ENCODE measurements around the gene PACRG. TPM values are rescaled to one million over a fixed set of nuclear protein-coding genes. Genes with fewer than 3 reads are reported as not detected.

The PACRG gene
- total and polyA plus RNA-seq, 3 experiments from 2014 or later: not detected

DNA sequence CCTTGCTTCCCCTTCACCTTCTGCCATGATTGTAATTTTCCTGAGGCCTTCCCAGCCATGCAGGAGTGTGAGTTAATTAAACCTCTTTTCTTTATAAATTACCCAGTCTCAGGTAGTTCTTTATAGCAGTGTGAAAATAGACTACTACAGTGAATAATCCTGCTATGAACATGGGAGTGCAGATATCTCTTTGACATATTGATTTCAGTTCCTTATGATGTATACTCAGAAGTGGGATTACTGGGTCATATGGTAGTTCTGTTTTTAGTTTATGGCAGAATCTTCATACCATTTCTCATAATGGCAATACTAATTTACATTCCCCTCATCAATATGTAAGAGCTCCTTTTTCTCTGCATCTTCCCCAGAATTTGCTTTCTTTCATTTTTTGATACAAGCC lies 26.0 kb downstream of the PACRG start:
- no peaks in the 10 kb centered on the region for H3K4me1 ChIP-seq (ENCODE audit: insufficient read depth, low read length)
- POLR2A ChIA-PET: no interaction called here
- DNase-seq: no peak
- H3K27me3 ChIP-seq (ENCODE audit: insufficient read depth, low read length, poor library complexity, severe bottlenecking): no peaks in the 10 kb centered on the region
- Mint-ChIP-seq H3K4me1 (no peaks in the 10 kb centered on the region), H3K4me3 (no peak overlapping the region), H3K27ac (no peak overlapping the region), H3K27me3 (no peaks in the 10 kb centered on the region), H3K36me3 (no peaks in the 10 kb centered on the region), H3K9me3 (peaks cover 0 to 3% (median 0%) of the 10 kb centered on the region in 5 donors)
- no peaks in the 10 kb centered on the region for H3K9me3 ChIP-seq (ENCODE audit: low read length)
- no peak overlapping the region for H3K27ac ChIP-seq (ENCODE audit: low read depth, low read length)
- H3K36me3 ChIP-seq (ENCODE audit: insufficient read depth, low read length): no peaks in the 10 kb centered on the region
- H3K4me3 ChIP-seq (ENCODE audit: low read length): no peak overlapping the region
- CTCF ChIA-PET: no interaction called here

DNA sequence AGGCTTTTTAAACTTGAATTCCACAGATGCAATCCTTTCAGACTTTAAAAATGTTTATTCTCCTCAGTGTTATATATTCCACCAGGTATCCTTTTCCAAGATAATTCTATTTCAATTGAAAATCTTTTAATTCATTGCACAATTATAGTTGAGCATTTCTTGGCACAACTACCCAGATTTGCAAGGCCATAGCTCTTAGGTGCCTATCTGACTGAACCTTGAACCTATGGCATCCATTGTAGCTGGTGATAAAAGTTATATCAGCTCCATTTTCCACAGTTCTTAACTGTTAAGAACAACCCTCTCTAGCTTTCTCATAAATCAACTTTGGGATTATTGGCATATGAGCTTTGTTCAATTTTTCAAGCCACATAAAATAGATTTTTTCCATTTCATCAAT lies 42.4 kb downstream of the PACRG start:
- Histone ChIP-seq H3K27ac (ENCODE audit: low read depth, low read length) (no peak overlapping the region), H3K36me3 (ENCODE audit: insufficient read depth, low read length) (no peaks in the 10 kb centered on the region), H3K4me1 (ENCODE audit: insufficient read depth, low read length) (no peaks in the 10 kb centered on the region), H3K27me3 (ENCODE audit: insufficient read depth, low read length, poor library complexity, severe bottlenecking) (no peaks in the 10 kb centered on the region), H3K9me3 (ENCODE audit: low read length) (no peaks in the 10 kb centered on the region), H3K4me3 (ENCODE audit: low read length) (no peak overlapping the region)
- H3K36me3 Mint-ChIP-seq: no peaks in the 10 kb centered on the region
- H3K27ac Mint-ChIP-seq: no peak overlapping the region
- H3K9me3 Mint-ChIP-seq: peaks cover 0 to 10% (median 0%) of the 10 kb centered on the region in 5 donors
- ChIA-PET POLR2A (no interaction called here), CTCF (no interaction called here)
- H3K4me3 Mint-ChIP-seq: no peak overlapping the region
- no peaks in the 10 kb centered on the region for H3K27me3 Mint-ChIP-seq
- no peak for DNase-seq
- peaks cover 0 to 3% (median 0%) of the 10 kb centered on the region in 3 donors for H3K4me1 Mint-ChIP-seq

DNA sequence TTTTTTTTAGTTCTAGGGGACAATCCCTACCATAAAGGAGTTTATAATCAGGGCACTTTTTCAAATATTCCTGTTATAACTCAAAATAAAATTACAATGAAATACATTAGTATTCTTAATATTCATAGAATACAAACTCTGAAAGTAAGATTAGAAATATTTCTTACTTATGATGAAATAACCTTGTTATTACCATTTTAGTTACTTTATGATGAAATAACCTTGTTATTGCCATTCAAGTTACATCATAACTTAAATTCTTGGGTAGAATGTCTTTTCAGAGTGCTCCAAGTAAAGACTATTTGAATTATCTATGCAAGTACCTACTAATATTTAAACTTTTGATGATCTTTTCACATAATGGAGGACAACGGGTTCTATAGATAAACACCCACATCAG lies 43.2 kb downstream of the PACRG start:
- Histone ChIP-seq H3K27me3 (ENCODE audit: insufficient read depth, low read length, poor library complexity, severe bottlenecking) (no peaks in the 10 kb centered on the region), H3K27ac (ENCODE audit: low read depth, low read length) (no peak overlapping the region), H3K4me1 (ENCODE audit: insufficient read depth, low read length) (no peaks in the 10 kb centered on the region), H3K36me3 (ENCODE audit: insufficient read depth, low read length) (no peaks in the 10 kb centered on the region), H3K9me3 (ENCODE audit: low read length) (no peaks in the 10 kb centered on the region), H3K4me3 (ENCODE audit: low read length) (no peak overlapping the region)
- Mint-ChIP-seq H3K4me3 (no peak overlapping the region), H3K27ac (no peak overlapping the region), H3K27me3 (no peaks in the 10 kb centered on the region), H3K36me3 (no peaks in the 10 kb centered on the region), H3K9me3 (peaks cover 0 to 10% (median 0%) of the 10 kb centered on the region in 5 donors), H3K4me1 (peaks cover 0 to 3% (median 0%) of the 10 kb centered on the region in 3 donors)
- ChIA-PET POLR2A (no interaction called here), CTCF (no interaction called here)
- DNase-seq: no peak

DNA sequence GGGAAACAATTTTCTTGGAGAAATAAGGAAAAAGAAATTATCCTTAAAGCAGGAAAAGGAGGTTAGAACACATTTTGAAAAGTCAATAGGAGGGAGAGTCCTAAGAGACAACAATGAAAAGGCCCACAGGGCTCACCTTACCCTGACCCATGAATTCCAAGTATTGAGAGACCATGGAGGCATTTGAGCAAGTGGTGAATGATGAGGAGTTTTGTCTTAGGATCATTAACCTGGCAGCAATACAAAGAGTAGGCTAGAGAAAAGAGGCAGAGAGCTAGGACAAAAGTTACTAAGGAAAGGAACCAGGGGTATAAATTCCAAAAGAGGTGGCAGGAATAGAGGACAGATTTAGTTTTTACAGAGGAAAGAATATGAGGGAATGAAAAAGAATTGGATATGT lies 44.7 kb downstream of the PACRG start:
- Mint-ChIP-seq H3K9me3 (peaks cover 0 to 10% (median 0%) of the 10 kb centered on the region in 5 donors), H3K4me1 (peaks cover 0 to 3% (median 0%) of the 10 kb centered on the region in 3 donors), H3K4me3 (no peak overlapping the region), H3K27ac (no peak overlapping the region), H3K36me3 (no peaks in the 10 kb centered on the region), H3K27me3 (no peaks in the 10 kb centered on the region)
- CTCF ChIA-PET: no interaction called here
- POLR2A ChIA-PET: no interaction called here
- Histone ChIP-seq H3K4me3 (ENCODE audit: low read length) (no peak overlapping the region), H3K27ac (ENCODE audit: low read depth, low read length) (no peak overlapping the region), H3K36me3 (ENCODE audit: insufficient read depth, low read length) (no peaks in the 10 kb centered on the region), H3K4me1 (ENCODE audit: insufficient read depth, low read length) (no peaks in the 10 kb centered on the region), H3K27me3 (ENCODE audit: insufficient read depth, low read length, poor library complexity, severe bottlenecking) (no peaks in the 10 kb centered on the region), H3K9me3 (ENCODE audit: low read length) (no peaks in the 10 kb centered on the region)
- no peak for DNase-seq

DNA sequence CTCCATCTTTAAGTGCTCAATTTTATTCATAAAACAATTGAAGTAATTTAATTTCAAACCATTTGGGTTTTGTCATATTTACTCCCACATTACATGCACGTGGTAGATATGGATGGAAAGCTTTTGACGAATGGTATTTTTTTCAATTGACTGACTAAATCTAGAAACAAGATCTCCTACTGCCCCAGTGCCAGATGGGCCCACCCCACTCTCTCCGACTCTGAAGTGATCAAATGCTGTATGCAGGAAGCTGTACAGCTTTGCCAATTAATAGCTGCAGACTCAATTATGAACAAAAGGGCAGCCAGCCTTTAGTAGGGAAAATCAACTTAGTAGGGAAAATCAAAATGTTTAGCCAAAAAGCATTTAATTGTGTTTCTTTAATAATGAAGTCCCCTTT lies 46.2 kb downstream of the PACRG start:
- ChIA-PET CTCF (no interaction called here), POLR2A (no interaction called here)
- Mint-ChIP-seq H3K36me3 (no peaks in the 10 kb centered on the region), H3K27me3 (no peaks in the 10 kb centered on the region), H3K4me3 (no peak overlapping the region), H3K9me3 (peaks cover 0 to 5% (median 0%) of the 10 kb centered on the region in 5 donors), H3K4me1 (peaks cover 0 to under 1% (median 0%) of the 10 kb centered on the region in 3 donors), H3K27ac (no peak overlapping the region)
- H3K36me3 ChIP-seq (ENCODE audit: insufficient read depth, low read length): no peaks in the 10 kb centered on the region
- H3K27me3 ChIP-seq (ENCODE audit: insufficient read depth, low read length, poor library complexity, severe bottlenecking): no peaks in the 10 kb centered on the region
- no peak overlapping the region for H3K4me3 ChIP-seq (ENCODE audit: low read length)
- no peaks in the 10 kb centered on the region for H3K9me3 ChIP-seq (ENCODE audit: low read length)
- no peak overlapping the region for H3K27ac ChIP-seq (ENCODE audit: low read depth, low read length)
- no peaks in the 10 kb centered on the region for H3K4me1 ChIP-seq (ENCODE audit: insufficient read depth, low read length)
- DNase-seq: no peak

DNA sequence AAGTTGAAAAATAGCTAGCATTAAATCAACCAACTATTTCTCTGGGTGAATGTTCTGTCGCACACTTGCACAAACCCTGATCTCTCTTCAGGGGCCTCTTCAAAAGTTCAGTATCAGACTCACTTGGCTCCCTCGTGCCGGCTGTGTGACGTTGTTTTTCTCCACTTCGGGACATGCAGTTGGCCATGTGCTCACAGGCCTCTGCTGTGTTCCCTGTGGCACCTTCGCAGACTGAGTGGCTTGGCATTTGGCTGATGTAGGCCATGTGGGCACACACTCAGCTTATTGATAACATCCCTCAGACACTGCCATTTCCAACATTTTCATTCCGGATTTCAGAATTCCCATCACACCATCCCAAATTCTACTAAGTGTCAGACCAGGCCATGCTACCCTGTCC lies 49.3 kb downstream of the PACRG start:
- Mint-ChIP-seq H3K36me3 (no peaks in the 10 kb centered on the region), H3K4me1 (no peaks in the 10 kb centered on the region), H3K4me3 (no peak overlapping the region), H3K27me3 (no peaks in the 10 kb centered on the region), H3K9me3 (peaks cover 4 to 30% (median 7%) of the 10 kb centered on the region in 5 donors), H3K27ac (no peak overlapping the region)
- ChIA-PET POLR2A (no interaction called here), CTCF (no interaction called here)
- no peaks in the 10 kb centered on the region for H3K36me3 ChIP-seq (ENCODE audit: insufficient read depth, low read length)
- no peaks in the 10 kb centered on the region for H3K9me3 ChIP-seq (ENCODE audit: low read length)
- no peak overlapping the region for H3K4me3 ChIP-seq (ENCODE audit: low read length)
- DNase-seq: no peak
- H3K27me3 ChIP-seq (ENCODE audit: insufficient read depth, low read length, poor library complexity, severe bottlenecking): no peaks in the 10 kb centered on the region
- H3K4me1 ChIP-seq (ENCODE audit: insufficient read depth, low read length): no peaks in the 10 kb centered on the region
- H3K27ac ChIP-seq (ENCODE audit: low read depth, low read length): no peak overlapping the region

DNA sequence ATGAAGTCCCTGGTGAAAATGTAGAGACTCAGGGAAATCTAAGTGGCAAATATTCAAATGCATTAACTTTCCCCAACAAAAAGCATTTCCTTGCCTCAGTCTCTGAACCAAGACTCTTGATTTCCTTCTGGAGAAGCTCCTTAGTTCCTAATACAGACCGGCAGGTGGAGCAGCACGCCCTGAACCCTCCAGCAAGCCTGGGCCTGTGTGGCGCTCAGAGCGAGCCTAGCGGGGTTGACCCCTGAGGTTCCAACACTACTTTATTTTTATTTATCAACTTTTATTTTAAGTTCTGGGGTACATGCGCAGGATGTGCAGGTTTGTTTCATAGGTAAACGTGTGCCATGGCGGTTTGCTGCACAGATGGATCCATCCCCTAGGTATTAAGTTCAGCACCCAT lies 50.8 kb downstream of the PACRG start:
- no peak overlapping the region for H3K27ac ChIP-seq (ENCODE audit: low read depth, low read length)
- H3K27me3 ChIP-seq (ENCODE audit: insufficient read depth, low read length, poor library complexity, severe bottlenecking): no peaks in the 10 kb centered on the region
- CTCF ChIA-PET: no interaction called here
- DNase-seq: no peak
- peaks cover 4 to 28% (median 7%) of the 10 kb centered on the region in 5 donors for H3K9me3 Mint-ChIP-seq
- H3K4me1 ChIP-seq (ENCODE audit: insufficient read depth, low read length): no peaks in the 10 kb centered on the region
- H3K4me1 Mint-ChIP-seq: no peaks in the 10 kb centered on the region
- H3K27ac Mint-ChIP-seq: no peak overlapping the region
- no peak overlapping the region for H3K4me3 Mint-ChIP-seq
- POLR2A ChIA-PET: no interaction called here
- H3K4me3 ChIP-seq (ENCODE audit: low read length): no peak overlapping the region
- H3K27me3 Mint-ChIP-seq: no peaks in the 10 kb centered on the region
- no peaks in the 10 kb centered on the region for H3K36me3 ChIP-seq (ENCODE audit: insufficient read depth, low read length)
- H3K9me3 ChIP-seq (ENCODE audit: low read length): no peaks in the 10 kb centered on the region
- no peaks in the 10 kb centered on the region for H3K36me3 Mint-ChIP-seq

DNA sequence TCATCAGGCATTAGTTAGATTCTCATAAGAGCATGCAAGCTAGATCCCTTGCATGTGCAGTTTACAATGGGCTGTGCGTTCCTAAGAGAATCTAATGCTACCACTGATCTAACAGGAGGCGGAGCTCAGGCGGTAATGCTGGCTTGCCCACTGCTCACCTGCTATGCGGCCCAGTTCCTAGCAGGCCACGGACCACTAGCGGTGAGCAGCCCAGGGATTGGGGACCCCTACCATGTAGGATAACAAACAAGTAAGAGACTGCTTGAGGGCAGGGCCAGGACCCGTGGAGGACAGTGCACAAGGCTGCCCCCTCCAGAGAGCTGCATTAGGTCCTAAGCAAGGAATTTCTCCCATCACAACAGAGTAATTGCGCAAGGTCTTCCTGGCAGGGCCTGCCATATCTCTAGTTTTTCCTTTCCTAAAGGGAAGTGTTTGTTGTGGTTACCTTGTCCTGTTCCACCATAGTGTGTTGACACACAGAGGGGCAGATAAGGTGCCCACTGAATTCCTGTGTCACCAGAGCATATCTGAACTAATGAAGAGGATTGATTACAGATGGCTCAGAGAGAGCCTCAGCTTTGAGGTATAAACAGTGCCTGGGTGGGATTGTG lies 58.0 kb downstream of the PACRG start:
- H3K27ac ChIP-seq (ENCODE audit: low read depth, low read length): no peak overlapping the region
- no peaks in the 10 kb centered on the region for H3K4me1 ChIP-seq (ENCODE audit: insufficient read depth, low read length)
- no peaks in the 10 kb centered on the region for H3K27me3 ChIP-seq (ENCODE audit: insufficient read depth, low read length, poor library complexity, severe bottlenecking)
- peaks cover 0 to 12% (median 5%) of the 10 kb centered on the region in 5 donors for H3K9me3 Mint-ChIP-seq
- H3K4me1 Mint-ChIP-seq: no peaks in the 10 kb centered on the region
- no peak for DNase-seq
- no peaks in the 10 kb centered on the region for H3K36me3 Mint-ChIP-seq
- H3K27ac Mint-ChIP-seq: no peak overlapping the region
- H3K36me3 ChIP-seq (ENCODE audit: insufficient read depth, low read length): no peaks in the 10 kb centered on the region
- no peak overlapping the region for H3K4me3 ChIP-seq (ENCODE audit: low read length)
- H3K9me3 ChIP-seq (ENCODE audit: low read length): no peaks in the 10 kb centered on the region
- H3K4me3 Mint-ChIP-seq: no peak overlapping the region
- CTCF ChIA-PET: no interaction called here
- POLR2A ChIA-PET: no interaction called here
- no peaks in the 10 kb centered on the region for H3K27me3 Mint-ChIP-seq
